Stimulated activated CD8-positive, alpha-beta memory T cell treated with anti-CD3 and anti-CD28 coated beads, Interleukin-15, amount 100 ng/mL, for 4 hours (primary cell): ENCODE measurements around the gene CBFA2T2.
"Not testable (repeated sequence)": the region's sequence is repeated elsewhere in the genome, so short reads cannot be mapped to it uniquely, and the experiment has no call there.

ENCODE experiments used
- DNase-seq, 2 donors: peaks; one replicate each; pipeline ENCODE4 v3.0.0-alpha.2; 2020; ENCODE audit warnings: low read depth in 2 of 2

CBFA2T2 gene

GRCh38 chr20:33506576-33506975 is 16.7 kb downstream of the CBFA2T2 start:
- no peak for DNase-seq

GRCh38 chr20:33507461-33507860 is 17.6 kb downstream of the CBFA2T2 start:
- no peak for DNase-seq

GRCh38 chr20:33508015-33508414 is 18.1 kb downstream of the CBFA2T2 start:
- not testable (repeated sequence) for DNase-seq

GRCh38 chr20:33509057-33509456 is 19.2 kb downstream of the CBFA2T2 start:
- DNase-seq, result not testable (repeated sequence)

- DNase-seq, result not testable (repeated sequence)
These were observed 22.0 kb downstream of the CBFA2T2 start for GRCh38 chr20:33511876-33512275.

GRCh38 chr20:33515569-33516216 is 25.8 kb downstream of the CBFA2T2 start:
- no peak for DNase-seq

- DNase-seq, result no peak
These were observed 27.0 kb downstream of the CBFA2T2 start for GRCh38 chr20:33516882-33517281.

- DNase-seq, result no peak
These were observed 28.2 kb downstream of the CBFA2T2 start for GRCh38 chr20:33518071-33518470.

GRCh38 chr20:33521461-33521860 is 31.6 kb downstream of the CBFA2T2 start:
- DNase-seq, result no peak

- DNase-seq, result no peak
These were observed 32.4 kb downstream of the CBFA2T2 start for GRCh38 chr20:33522256-33522820.

GRCh38 chr20:33524261-33524660 is 34.4 kb downstream of the CBFA2T2 start:
- DNase-seq, result no peak

- no peak for DNase-seq
These were observed 36.9 kb downstream of the CBFA2T2 start for GRCh38 chr20:33526769-33527168.

GRCh38 chr20:33531047-33531877 is 41.4 kb downstream of the CBFA2T2 start:
- DNase-seq, result no peak

- no peak for DNase-seq
These were observed 42.0 kb downstream of the CBFA2T2 start for GRCh38 chr20:33531885-33532284.

- DNase-seq, result no peak
These were observed 43.0 kb downstream of the CBFA2T2 start for GRCh38 chr20:33532753-33533459.

GRCh38 chr20:33535717-33536116 is 45.8 kb downstream of the CBFA2T2 start:
- not testable (repeated sequence) for DNase-seq

GRCh38 chr20:33537608-33538007 is 47.7 kb downstream of the CBFA2T2 start:
- no peak for DNase-seq

GRCh38 chr20:33539129-33539528 is 49.2 kb downstream of the CBFA2T2 start:
- DNase-seq, result no peak

GRCh38 chr20:33540427-33540826 is 50.5 kb downstream of the CBFA2T2 start:
- no peak for DNase-seq

- DNase-seq, result no peak
These were observed 51.2 kb downstream of the CBFA2T2 start for GRCh38 chr20:33541074-33541473.

- no peak for DNase-seq
These were observed 51.9 kb downstream of the CBFA2T2 start for GRCh38 chr20:33541797-33542196.

GRCh38 chr20:33545763-33546162 is 55.9 kb downstream of the CBFA2T2 start:
- no peak for DNase-seq
